GM19452 (cell line): Measurements from ENCODE around the gene VAMP5.
"Not testable (repeated sequence)": the region's sequence is repeated elsewhere in the genome, so short reads cannot be mapped to it uniquely, and the experiment has no call there.

Source experiments
- ATAC-seq: cut with Tn5 transposase; IDR thresholded peaks from one replicate; pipeline ENCODE4 v1.9.1; 2021; ENCODE audit not compliant: unreplicated experiment

Gene VAMP5

GRCh38 chr2:85584354-85584856 lies at the start of gene VAMP5:
VAMP5 (plus strand) TSS chr2:85584431; CDS start chr2:85584491, 60 bp downstream.
- peak; percentile 61 for ATAC-seq

GRCh38 chr2:85534881-85535280 lies 49.4 kb upstream of the VAMP5 start:
- no peak for ATAC-seq

- no peak for ATAC-seq
These were observed 47.8 kb upstream of the VAMP5 start for GRCh38 chr2:85536479-85536878.

- no peak for ATAC-seq
These were observed 46.4 kb upstream of the VAMP5 start for GRCh38 chr2:85537600-85538506.

- peak; percentile 70 for ATAC-seq
These were observed 45.5 kb upstream of the VAMP5 start, which contains the start of gene MAT2A for GRCh38 chr2:85538507-85539360. MAT2A (plus strand) TSS chr2:85539168; CDS start chr2:85539288, 120 bp downstream.

- ATAC-seq: peak; percentile 33
These were observed 44.7 kb upstream of the VAMP5 start for GRCh38 chr2:85539361-85540132.

- no peak for ATAC-seq
These were observed 44.0 kb upstream of the VAMP5 start for GRCh38 chr2:85540133-85540648.

- ATAC-seq: no peak
These were observed 43.0 kb upstream of the VAMP5 start for GRCh38 chr2:85541262-85541661.

- no peak for ATAC-seq
These were observed 42.3 kb upstream of the VAMP5 start for GRCh38 chr2:85541753-85542457.

- no peak for ATAC-seq
These were observed 41.5 kb upstream of the VAMP5 start for GRCh38 chr2:85542777-85543176.

GRCh38 chr2:85544254-85544691 lies 40.0 kb upstream of the VAMP5 start:
- ATAC-seq: not testable (repeated sequence)

- not testable (repeated sequence) for ATAC-seq
These were observed 39.1 kb upstream of the VAMP5 start for GRCh38 chr2:85544915-85545779.

- ATAC-seq: no peak
These were observed 38.4 kb upstream of the VAMP5 start for GRCh38 chr2:85545780-85546240.

- no peak for ATAC-seq
These were observed 37.0 kb upstream of the VAMP5 start for GRCh38 chr2:85547089-85547858.

GRCh38 chr2:85547859-85548607 lies 36.2 kb upstream of the VAMP5 start:
- no peak for ATAC-seq

- ATAC-seq: no peak
These were observed 35.7 kb upstream of the VAMP5 start for GRCh38 chr2:85548608-85548900.

GRCh38 chr2:85549095-85549494 lies 35.1 kb upstream of the VAMP5 start:
- no peak for ATAC-seq
